Duodenal mucosa (tissue), 2 donors: Measurements from ENCODE around the gene SPDYE17.
"Not testable (repeated sequence)": the region's sequence is repeated elsewhere in the genome, so short reads cannot be mapped to it uniquely, and the experiment has no call there.

ENCODE experiments used
- H3K27ac ChIP-seq: one replicate; pipeline ENCODE4 v1.7.0; 2013; ENCODE audit warnings: low read depth, low read length
- H3K27me3 ChIP-seq, 2 donors: one replicate each; pipeline ENCODE4 v1.7.0; 2013; ENCODE audit warnings: low read length in 2 of 2, control low read depth in 1 of 2; ENCODE audit not compliant: insufficient read depth in 2 of 2, control insufficient read depth in 1 of 2
- H3K36me3 ChIP-seq, 2 donors: one replicate each; pipeline ENCODE4 v1.7.0; 2013; ENCODE audit warnings: low read length in 2 of 2, control low read depth in 1 of 2; ENCODE audit not compliant: insufficient read depth in 2 of 2, control insufficient read depth in 1 of 2
- H3K4me1 ChIP-seq, 2 donors: one replicate each; pipeline ENCODE4 v1.7.0; 2013; ENCODE audit warnings: low read length in 2 of 2, control low read depth in 1 of 2; ENCODE audit not compliant: insufficient read depth in 2 of 2, control insufficient read depth in 1 of 2
- H3K4me3 ChIP-seq, 2 donors: one replicate each; pipeline ENCODE4 v1.7.0; 2013; ENCODE audit warnings: low read length in 2 of 2, low read depth in 1 of 2
- H3K9ac ChIP-seq, 2 donors: one replicate each; pipeline ENCODE4 v1.7.0; 2013; ENCODE audit warnings: low read length in 2 of 2, low read depth in 1 of 2
- H3K9me3 ChIP-seq, 2 donors: one replicate each; pipeline ENCODE4 v1.7.0; 2013; ENCODE audit warnings: low read length in 2 of 2, control low read depth in 1 of 2; ENCODE audit not compliant: control insufficient read depth in 1 of 2

Gene SPDYE17

GRCh38 chr7:76984784-76985136 lies 47.4 kb downstream of the SPDYE17 start:
- not testable (repeated sequence) for H3K36me3 ChIP-seq, H3K27ac ChIP-seq, H3K9ac ChIP-seq, H3K4me3 ChIP-seq, H3K27me3 ChIP-seq, H3K4me1 ChIP-seq, H3K9me3 ChIP-seq

- H3K4me1 ChIP-seq, H3K9ac ChIP-seq: not testable (repeated sequence)
These were observed 48.0 kb downstream of the SPDYE17 start for GRCh38 chr7:76983937-76984783.

DNA sequence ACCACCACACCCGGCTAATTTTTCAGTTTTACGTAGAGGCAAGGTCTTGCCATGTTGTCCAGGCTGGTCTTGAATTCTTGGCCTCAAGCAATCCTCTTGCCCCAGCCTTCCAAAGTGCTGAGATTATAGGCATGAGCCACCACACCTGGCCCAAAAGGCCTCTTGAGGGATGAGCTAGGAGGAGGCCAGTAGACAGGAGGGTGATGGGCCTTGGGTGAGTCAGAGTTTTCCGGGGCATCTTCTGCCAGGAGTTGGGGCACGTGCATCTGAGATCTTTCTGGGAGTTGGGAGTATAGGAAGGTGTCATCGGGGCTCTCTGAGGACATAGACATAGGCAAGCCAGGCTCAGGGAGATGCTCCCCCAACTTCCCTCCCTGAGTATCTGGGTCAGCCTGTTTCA lies 48.8 kb downstream of the SPDYE17 start:
- H3K27me3 ChIP-seq, H3K9ac ChIP-seq, H3K27ac ChIP-seq, H3K9me3 ChIP-seq, H3K4me1 ChIP-seq, H3K36me3 ChIP-seq, H3K4me3 ChIP-seq: not testable (repeated sequence)

More at GRCh38 chr7:76983937-76984783, 48.0 kb downstream of the SPDYE17 start:
- H3K27ac ChIP-seq, H3K36me3 ChIP-seq, H3K4me3 ChIP-seq, H3K27me3 ChIP-seq, H3K9me3 ChIP-seq: not testable (repeated sequence)

DNA sequence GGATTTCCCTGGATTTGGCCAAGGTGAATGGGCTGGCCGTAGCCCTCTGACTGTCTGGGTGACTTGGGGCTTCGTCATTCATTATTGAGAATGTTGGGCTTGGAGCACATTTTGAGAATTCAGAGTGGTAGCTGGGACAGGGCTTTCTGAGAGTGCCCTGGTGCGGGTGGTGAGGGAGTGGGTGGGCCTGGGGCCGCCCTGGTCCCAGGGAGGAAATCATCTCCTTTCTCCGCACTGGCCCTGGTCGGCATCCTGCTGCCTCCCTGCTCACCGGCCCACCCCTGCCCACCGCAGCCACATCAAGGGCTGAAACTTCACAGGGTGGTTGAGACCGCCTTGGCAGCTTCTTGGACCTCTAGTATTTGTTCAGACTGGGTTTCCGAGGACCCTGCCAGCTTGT lies 49.7 kb downstream of the SPDYE17 start:
- H3K9me3 ChIP-seq, H3K4me3 ChIP-seq, H3K9ac ChIP-seq: not testable (repeated sequence)

GRCh38 chr7:76981187-76981970 lies 50.8 kb downstream of the SPDYE17 start:
- H3K36me3 ChIP-seq, H3K27ac ChIP-seq, H3K4me1 ChIP-seq, H3K9me3 ChIP-seq, H3K9ac ChIP-seq, H3K27me3 ChIP-seq, H3K4me3 ChIP-seq: not testable (repeated sequence)

More for the DNA sequence above, 49.7 kb downstream of the SPDYE17 start:
- not testable (repeated sequence) for H3K27me3 ChIP-seq, H3K36me3 ChIP-seq, H3K27ac ChIP-seq, H3K4me1 ChIP-seq

- not testable (repeated sequence) for H3K27me3 ChIP-seq, H3K9me3 ChIP-seq, H3K9ac ChIP-seq, H3K4me1 ChIP-seq, H3K27ac ChIP-seq, H3K4me3 ChIP-seq, H3K36me3 ChIP-seq
These were observed 51.6 kb downstream of the SPDYE17 start for GRCh38 chr7:76980576-76980975.

DNA sequence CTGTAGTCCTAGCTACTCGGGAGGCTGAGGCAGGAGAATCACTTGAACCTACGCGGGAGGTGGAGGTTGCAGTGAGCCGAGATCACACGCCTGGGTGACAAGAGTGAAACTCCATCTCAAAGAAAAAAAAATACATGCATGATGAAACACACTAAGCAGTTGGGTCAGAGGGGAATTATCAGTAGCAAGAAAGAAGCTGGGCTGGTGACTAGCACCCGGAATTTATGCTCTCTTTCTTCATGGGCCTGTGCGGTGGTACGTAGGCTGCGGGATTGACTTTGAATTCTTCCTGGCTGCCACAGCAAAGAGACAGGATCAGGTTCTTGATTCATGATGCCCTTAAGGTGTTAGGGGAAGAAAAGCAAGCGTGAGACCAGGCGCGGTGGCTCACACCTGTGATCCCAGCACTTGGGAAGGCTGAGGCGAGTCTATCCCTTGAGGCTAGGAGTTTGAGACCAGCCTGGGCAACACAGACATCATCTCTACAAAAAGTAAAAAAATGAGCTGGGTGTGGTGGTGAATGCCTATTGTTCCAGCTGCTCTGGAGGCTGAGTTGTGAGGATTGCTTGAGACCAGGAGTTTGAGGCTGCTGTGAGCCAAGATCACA lies 54.3 kb downstream of the SPDYE17 start:
- not testable (repeated sequence) for H3K9me3 ChIP-seq, H3K27me3 ChIP-seq, H3K36me3 ChIP-seq, H3K4me3 ChIP-seq, H3K9ac ChIP-seq, H3K27ac ChIP-seq, H3K4me1 ChIP-seq

DNA sequence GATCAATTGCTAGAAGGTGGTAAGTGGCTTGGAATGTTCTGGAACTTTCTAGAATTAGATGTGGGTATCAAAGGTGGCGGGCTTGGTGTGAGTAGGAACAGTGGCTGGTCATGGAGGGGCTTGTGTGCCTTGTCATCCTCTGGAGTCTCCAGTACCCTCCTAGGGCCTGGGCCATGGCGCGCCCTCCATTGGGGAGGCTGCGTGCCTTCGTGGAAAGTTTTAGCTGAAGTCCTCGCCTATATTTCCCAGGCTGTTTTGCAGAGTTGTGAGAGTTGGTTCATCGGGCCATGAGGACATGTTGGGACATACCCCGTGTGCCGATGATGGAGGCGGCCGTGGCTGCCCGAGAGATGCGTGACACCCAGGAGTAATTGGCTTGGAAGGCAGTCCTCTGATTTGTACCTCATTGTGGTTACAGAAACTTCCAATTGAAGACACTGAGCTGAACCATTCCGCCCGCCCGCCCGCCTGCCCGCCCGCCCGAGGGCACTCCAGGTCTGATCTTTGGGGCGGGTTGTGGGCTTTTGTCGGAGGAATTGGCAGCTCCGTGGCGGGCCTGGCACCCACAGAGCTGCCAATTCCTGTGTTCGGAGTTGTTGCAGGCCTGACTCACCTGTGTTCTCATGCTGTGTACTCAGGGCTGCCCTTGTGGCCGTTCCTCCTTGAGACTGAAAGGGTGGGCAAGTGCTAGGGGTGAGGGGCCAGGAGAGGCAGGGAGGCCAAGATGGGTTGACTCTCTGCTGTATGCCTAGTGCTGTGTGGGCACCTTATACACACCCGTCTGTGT lies 57.2 kb downstream of the SPDYE17 start:
- H3K4me1 ChIP-seq, H3K9me3 ChIP-seq, H3K9ac ChIP-seq, H3K27ac ChIP-seq, H3K36me3 ChIP-seq, H3K27me3 ChIP-seq, H3K4me3 ChIP-seq: not testable (repeated sequence)

- not testable (repeated sequence) for H3K9ac ChIP-seq, H3K27me3 ChIP-seq, H3K27ac ChIP-seq, H3K9me3 ChIP-seq, H3K4me1 ChIP-seq, H3K36me3 ChIP-seq, H3K4me3 ChIP-seq
These were observed 57.8 kb downstream of the SPDYE17 start for GRCh38 chr7:76974336-76974735.

- not testable (repeated sequence) for H3K27ac ChIP-seq, H3K4me1 ChIP-seq, H3K4me3 ChIP-seq, H3K9me3 ChIP-seq, H3K9ac ChIP-seq, H3K27me3 ChIP-seq, H3K36me3 ChIP-seq
These were observed 59.8 kb downstream of the SPDYE17 start for GRCh38 chr7:76972391-76972790.
